H9 (cell line): ENCODE results near the gene TMEM9. TPM values are rescaled to one million over a fixed set of nuclear protein-coding genes. Genes with fewer than 3 reads are reported as not detected.

Experiments
- DNase-seq: peaks from one replicate; pipeline ENCODE4 v3.0.0-alpha.2; 2017
- H2AFZ ChIP-seq: one replicate; pipeline ENCODE4 v1.6.1; 2013; ENCODE audit warnings: mild to moderate bottlenecking, low read length, control low read depth, moderate library complexity
- H2AK5ac ChIP-seq: 2 replicates; pipeline ENCODE4 v1.6.1; 2013; ENCODE audit warnings: low read length, control low read depth, mixed read lengths; ENCODE audit not compliant: insufficient read length
- H2BK120ac ChIP-seq: one replicate; pipeline ENCODE4 v1.6.1; 2013; ENCODE audit warnings: low read depth, mild to moderate bottlenecking, low read length, control low read depth, inconsistent platforms; ENCODE audit not compliant: poor library complexity, severe bottlenecking
- H2BK12ac ChIP-seq: 2 replicates; pipeline ENCODE4 v1.6.1; 2013; ENCODE audit warnings: low read length, control low read depth, mixed read lengths, low read depth; ENCODE audit not compliant: insufficient read length
- H2BK15ac ChIP-seq: 2 replicates; pipeline ENCODE4 v1.6.1; 2013; ENCODE audit warnings: low read depth, low read length, control low read depth
- H2BK20ac ChIP-seq: one replicate; pipeline ENCODE4 v1.6.1; 2013; ENCODE audit warnings: low read depth, mild to moderate bottlenecking, low read length, control low read depth, inconsistent platforms; ENCODE audit not compliant: poor library complexity, severe bottlenecking
- H2BK5ac ChIP-seq: 2 replicates; pipeline ENCODE4 v1.6.1; 2013; ENCODE audit warnings: low read length, control low read depth, mixed read lengths; ENCODE audit not compliant: insufficient read length
- H3K14ac ChIP-seq: 2 replicates; pipeline ENCODE4 v1.6.1; 2013; ENCODE audit warnings: low read length, control low read depth; ENCODE audit not compliant: insufficient read depth
- H3K18ac ChIP-seq: 2 replicates; pipeline ENCODE4 v1.6.1; 2013; ENCODE audit warnings: low read depth, mild to moderate bottlenecking, mixed read lengths, low read length, control low read depth; ENCODE audit not compliant: insufficient read length
- H3K23ac ChIP-seq: 2 replicates; pipeline ENCODE4 v1.6.1; 2013; ENCODE audit warnings: low read length, control low read depth, mixed read lengths, low read depth; ENCODE audit not compliant: insufficient read length
- H3K23me2 ChIP-seq: 2 replicates; pipeline ENCODE4 v1.6.1; 2013; ENCODE audit warnings: low read depth, mild to moderate bottlenecking, mixed read lengths, low read length, control low read depth; ENCODE audit not compliant: insufficient read length, poor library complexity, severe bottlenecking
- H3K27ac ChIP-seq: 2 replicates; pipeline ENCODE4 v1.5.1; 2013; ENCODE audit warnings: low read length, control low read depth, mixed read lengths, low read depth; ENCODE audit not compliant: insufficient read length
- H3K27me3 ChIP-seq: 2 replicates; pipeline ENCODE4 v1.6.1; 2013; ENCODE audit warnings: low read length, control low read depth, inconsistent platforms; ENCODE audit not compliant: insufficient read depth
- H3K4ac ChIP-seq: 2 replicates; pipeline ENCODE4 v1.6.1; 2013; ENCODE audit warnings: low read depth, mild to moderate bottlenecking, control low read depth, inconsistent platforms, low read length, moderate library complexity
- H3K4me1 ChIP-seq: 2 replicates; pipeline ENCODE4 v1.6.1; 2013; ENCODE audit warnings: low read length, control low read depth, inconsistent platforms; ENCODE audit not compliant: insufficient read depth
- H3K4me2 ChIP-seq: 2 replicates; pipeline ENCODE4 v1.6.1; 2013; ENCODE audit warnings: low read length, control low read depth, mixed read lengths; ENCODE audit not compliant: insufficient read length, insufficient read depth
- H3K56ac ChIP-seq: 2 replicates; pipeline ENCODE4 v1.6.1; 2013; ENCODE audit warnings: low read depth, mild to moderate bottlenecking, mixed read lengths, low read length, control low read depth; ENCODE audit not compliant: insufficient read length
- H3K79me1 ChIP-seq: 2 replicates; pipeline ENCODE4 v1.6.1; 2013; ENCODE audit warnings: low read depth, mild to moderate bottlenecking, moderate library complexity, low read length, control low read depth, inconsistent platforms; ENCODE audit not compliant: insufficient read depth, poor library complexity, severe bottlenecking
- H3K79me2 ChIP-seq: 2 replicates; pipeline ENCODE4 v1.6.1; 2013; ENCODE audit warnings: low read length, control low read depth, inconsistent platforms; ENCODE audit not compliant: insufficient read depth
- H3K9ac ChIP-seq: 2 replicates; pipeline ENCODE4 v1.6.1; 2013; ENCODE audit warnings: low read length, control low read depth, mixed read lengths; ENCODE audit not compliant: insufficient read length; ENCODE audit errors: extremely low read depth
- H3K9me3 ChIP-seq: one replicate; pipeline ENCODE4 v1.6.1; 2013; ENCODE audit warnings: low read depth, low read length, inconsistent platforms; ENCODE audit not compliant: control insufficient read depth
- H3T11ph ChIP-seq: one replicate; pipeline ENCODE4 v1.6.1; 2013; ENCODE audit warnings: mild to moderate bottlenecking, low read length, control low read depth, inconsistent platforms
- H4K20me1 ChIP-seq: one replicate; pipeline ENCODE4 v1.6.1; 2013; ENCODE audit not compliant: control insufficient read depth, insufficient read length, insufficient read depth
- H4K5ac ChIP-seq: 2 replicates; pipeline ENCODE4 v1.6.1; 2013; ENCODE audit warnings: low read depth, mild to moderate bottlenecking, mixed read lengths, low read length, control low read depth; ENCODE audit not compliant: insufficient read length
- H4K8ac ChIP-seq: replicated peaks from 2 replicates; pipeline ENCODE4 v1.6.1; 2013; ENCODE audit warnings: low read length, control low read depth, mixed read lengths, low read depth; ENCODE audit not compliant: insufficient read length
- H4K91ac ChIP-seq: 2 replicates; pipeline ENCODE4 v1.6.1; 2013; ENCODE audit warnings: low read depth, mild to moderate bottlenecking, moderate library complexity, mixed read lengths, low read length, control low read depth; ENCODE audit not compliant: insufficient read length
- H3K27ac Mint-ChIP-seq, 3 experiments: 2 replicates in 2 of 3; 3 replicates in 1 of 3; pipeline ENCODE4 v1.8.0; 2020 to 2021; ENCODE audit warnings: mixed read lengths in 3 of 3, mild to moderate bottlenecking in 1 of 3, moderate library complexity in 1 of 3
- H3K27me3 Mint-ChIP-seq: 2 replicates; pipeline ENCODE4 v1.8.0; 2021; ENCODE audit warnings: low read depth, mild to moderate bottlenecking, moderate library complexity, mixed read lengths
- H3K36me3 Mint-ChIP-seq, 3 experiments: 2 replicates in 2 of 3; 3 replicates in 1 of 3; pipeline ENCODE4 v1.8.0; 2020 to 2021; ENCODE audit warnings: low read depth in 3 of 3, mixed read lengths in 3 of 3; ENCODE audit not compliant: insufficient read depth in 1 of 3
- H3K4me1 Mint-ChIP-seq, 2 experiments: 2 replicates each; pipeline ENCODE4 v1.8.0; 2020; ENCODE audit warnings: mixed read lengths in 2 of 2
- H3K4me3 Mint-ChIP-seq, 2 experiments: 2 replicates in 1 of 2; 3 replicates in 1 of 2; pipeline ENCODE4 v1.8.0; 2020 to 2021; ENCODE audit warnings: mild to moderate bottlenecking in 2 of 2, mixed read lengths in 2 of 2, moderate library complexity in 1 of 2
- H3K9me3 Mint-ChIP-seq, 2 experiments: 2 replicates in 1 of 2; 3 replicates in 1 of 2; pipeline ENCODE4 v1.8.0; 2020; ENCODE audit warnings: mild to moderate bottlenecking in 2 of 2, mixed read lengths in 2 of 2, moderate library complexity in 1 of 2
- CTCF ChIP-seq: fragments of 200-600 bp; sonication (generic); conservative IDR thresholded peaks from 3 replicates; pipeline ENCODE4 v1.8.0; 2021; ENCODE audit warnings: antibody characterized with exemption, mild to moderate bottlenecking
- WGBS: extraction: QIAGEN DNeasy Blood & Tissue Kit; methylation state at CpG from one replicate; pipeline ENCODE4 v1.1.7; 2013; ENCODE audit warnings: missing lambda C conversion rate, low lambda C conversion rate, mixed read lengths; ENCODE audit not compliant: insufficient read length; ENCODE audit errors: extremely low coverage; 5-methylcytosine and 5-hydroxymethylcytosine counted together
- total RNA-seq: library from RNA; stranded (reverse); gene quantifications from 2 replicates; pipeline ENCODE4 v1.2.1, GENCODE V29; 2021

Gene TMEM9
- total RNA-seq, 1 experiment from 2014 or later = 93.4 TPM

GRCh38 chr1:201170533-201171062, 16.3 kb upstream of the TMEM9 start:
- H3K4me1 Mint-ChIP-seq = peaks cover 15 to 18% of the 10 kb centered on the region in 2 experiments
- Histone ChIP-seq H3K14ac (peak overlapping the region; percentile 32; the same call in 1 of the 2 replicates), H3K4me1 (no peaks in the 10 kb centered on the region), H2BK5ac (no peak overlapping the region), H2BK120ac (no peak overlapping the region), H3K4me2 (peak overlapping the region; percentile 76), H2BK15ac (no peak overlapping the region), H3K27ac (no peak overlapping the region), H3K56ac (no peak overlapping the region), H3K27me3 (no peaks in the 10 kb centered on the region), H4K20me1 (no peaks in the 10 kb centered on the region), H4K91ac (no peak overlapping the region), H4K5ac (no peak overlapping the region), H3K23ac (no peak overlapping the region), H3K4ac (no peak overlapping the region), H3K79me1 (no peaks in the 10 kb centered on the region), H2BK20ac (no peak overlapping the region), H2AK5ac (no peak overlapping the region), H2AFZ (no peak overlapping the region), H3K9me3 (no peaks in the 10 kb centered on the region), H3K18ac (peak overlapping the region; percentile 11), H3K79me2 (no peaks in the 10 kb centered on the region), H3K23me2 (peaks cover 8% of the 10 kb centered on the region), H4K8ac (no peak overlapping the region), H2BK12ac (no peak overlapping the region), H3K9ac (peak overlapping the region; percentile 8), H3T11ph (no peak overlapping the region)
- H3K9me3 Mint-ChIP-seq = no peaks in the 10 kb centered on the region; a peak in 1 of 5 replicates
- peak overlapping the region; percentile 76 to 81 for H3K4me3 Mint-ChIP-seq
- H3K36me3 Mint-ChIP-seq = no peaks in the 10 kb centered on the region
- H3K27me3 Mint-ChIP-seq = peaks cover 26% of the 10 kb centered on the region
- no peak for TF ChIP-seq CTCF
- WGBS = no CpG with 5 or more reads among the region's 26 CpGs
- peak overlapping the region in 2 of 3 experiments; percentile 87 to 89; a peak in 3 of 7 replicates for H3K27ac Mint-ChIP-seq
- peak; percentile 92 for DNase-seq
